GM18517 (cell line): ENCODE data around the gene TCL1B.

Experiments
- ATAC-seq: cut with Tn5 transposase; IDR thresholded peaks from one replicate; pipeline ENCODE4 v1.9.1; 2021; ENCODE audit warnings: mild to moderate bottlenecking, moderate library complexity; ENCODE audit not compliant: unreplicated experiment

TCL1B gene

DNA sequence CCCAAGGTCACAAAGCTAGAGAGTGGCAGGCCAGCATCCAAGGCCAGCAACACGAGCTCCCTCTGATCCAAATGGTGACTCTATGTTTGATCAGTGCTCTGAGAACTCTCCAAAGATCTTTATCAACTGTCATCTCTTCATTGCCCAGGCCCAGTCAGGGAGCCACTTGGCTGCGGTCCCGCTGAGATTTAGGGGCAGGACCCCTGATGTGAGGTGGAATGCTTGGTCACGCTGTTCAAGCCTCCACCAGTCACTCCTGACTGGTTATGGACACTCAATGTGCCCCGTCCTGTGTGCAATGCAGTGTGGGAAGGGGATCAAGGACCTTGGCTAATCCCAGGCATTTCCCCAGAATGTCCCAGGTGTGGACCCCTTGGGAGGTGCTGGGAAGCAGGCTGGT lies 19.8 kb upstream of the TCL1B start:
- ATAC-seq, result no peak

DNA sequence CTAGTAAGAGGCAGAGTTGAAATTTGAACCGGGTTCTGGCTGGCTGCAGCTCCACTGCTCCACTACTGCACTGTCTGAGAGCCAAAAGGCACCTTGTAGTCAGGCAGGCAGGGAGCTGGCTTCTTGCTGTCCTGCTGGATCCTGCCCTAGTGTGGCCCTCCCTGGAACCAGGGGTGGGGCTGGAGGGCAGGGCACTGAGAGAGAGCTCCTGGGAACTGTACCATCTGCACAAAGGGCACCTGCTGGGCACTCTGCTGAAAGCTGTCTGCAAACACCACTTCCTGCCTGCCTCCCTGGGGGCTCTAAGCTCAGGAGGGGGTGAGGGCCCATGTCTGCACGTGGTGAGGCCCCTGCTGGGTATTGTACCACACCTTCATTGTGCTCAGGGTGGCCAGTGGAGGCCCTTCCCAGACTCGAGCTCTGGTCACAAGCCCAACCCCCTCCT lies 19.0 kb upstream of the TCL1B start:
- no peak for ATAC-seq

DNA sequence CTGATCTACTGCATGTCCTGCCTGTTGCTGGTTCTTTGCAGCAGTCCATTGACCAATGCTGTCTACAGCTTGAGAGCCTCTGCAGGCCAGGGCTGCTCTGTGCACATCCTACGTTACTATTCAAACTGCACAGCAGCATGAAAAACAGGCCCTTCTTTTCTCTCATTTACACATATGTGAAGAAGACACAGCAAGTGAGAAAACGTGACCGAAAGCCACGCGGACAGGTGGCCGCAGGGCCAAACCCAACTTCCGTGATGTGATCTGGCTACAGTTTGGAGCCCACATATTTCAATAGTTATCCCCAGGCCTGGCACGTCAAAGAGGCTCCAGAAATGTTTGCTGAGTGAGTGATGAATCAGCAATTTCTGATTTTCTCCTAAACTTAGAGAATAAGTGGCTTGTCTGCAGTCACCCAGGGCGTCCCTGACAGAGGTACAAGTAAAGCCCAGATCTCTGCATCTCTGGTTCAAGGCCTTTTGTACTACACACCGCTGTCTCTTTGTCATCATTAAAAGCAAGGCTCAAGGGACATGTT lies 17.9 kb upstream of the TCL1B start:
- peak; percentile 29 for ATAC-seq

DNA sequence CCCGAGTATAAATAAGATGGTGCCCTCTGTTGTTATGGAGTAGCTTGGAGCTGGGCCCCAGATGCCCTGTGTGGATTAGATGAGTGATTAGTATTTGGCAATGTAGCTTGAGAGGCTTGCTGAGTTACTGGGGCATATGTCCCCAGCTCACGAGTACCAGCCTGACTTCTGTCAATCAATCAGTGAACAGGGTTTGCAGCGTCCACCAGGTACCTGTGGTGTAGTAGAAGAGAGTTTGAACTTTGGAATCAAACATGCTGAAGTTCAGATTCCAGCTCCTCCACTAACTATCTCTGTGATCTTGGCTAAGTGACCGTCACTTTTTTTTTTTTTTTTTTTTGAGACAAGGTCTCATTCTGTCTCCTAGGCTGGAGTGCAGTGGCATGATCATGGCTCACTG lies 11.6 kb upstream of the TCL1B start:
- ATAC-seq, result no peak

DNA sequence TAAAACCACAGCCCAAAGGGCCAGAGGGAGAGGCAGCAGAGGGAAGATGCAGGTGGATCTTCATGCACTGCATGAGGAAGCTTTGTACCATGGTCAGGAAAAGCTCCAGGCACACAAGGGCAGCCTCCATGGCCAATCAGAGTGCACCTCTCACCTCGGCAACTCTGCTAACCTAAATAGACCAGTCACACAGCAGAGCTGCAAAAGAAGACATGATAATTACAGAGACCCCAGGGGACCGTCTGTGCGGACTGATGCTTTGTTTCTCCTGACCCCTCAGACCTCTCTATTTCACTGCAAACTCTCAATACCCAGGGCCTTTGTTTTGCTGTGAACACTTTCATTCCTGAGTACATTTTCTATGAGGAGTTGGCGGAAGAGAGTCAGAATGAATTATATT lies 10.7 kb upstream of the TCL1B start:
- no peak for ATAC-seq

DNA sequence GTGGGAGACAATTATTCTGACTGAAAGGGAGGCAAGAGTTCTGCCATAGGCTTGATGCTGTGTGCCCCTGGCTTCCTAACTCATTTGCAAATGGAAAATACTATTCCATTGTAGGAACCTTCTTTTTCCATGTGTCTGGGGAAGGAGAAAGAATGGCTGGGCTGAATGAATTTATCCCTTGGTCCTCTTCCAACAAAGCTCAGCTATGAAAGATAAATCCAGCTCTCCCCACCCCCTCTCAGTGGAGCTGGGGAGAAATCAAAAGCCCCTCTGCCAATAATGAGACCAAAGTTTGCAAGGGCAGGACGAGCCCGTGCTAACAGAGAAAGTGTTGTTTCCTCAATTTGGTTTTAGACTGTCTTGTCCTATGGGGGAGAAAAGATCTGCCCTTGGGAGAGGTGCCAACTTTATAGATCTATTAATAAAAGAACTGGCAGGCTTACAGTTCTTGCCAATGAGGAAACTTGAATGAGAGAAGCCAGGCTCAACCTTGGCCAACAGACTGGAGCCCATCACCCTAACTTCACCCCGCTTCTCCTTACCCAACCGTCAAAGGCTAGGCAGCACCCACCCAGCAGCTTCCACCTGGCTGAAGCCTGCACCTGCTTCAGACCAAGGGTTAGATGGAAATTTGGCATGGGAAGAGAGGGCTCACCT lies 8.9 kb upstream of the TCL1B start:
- ATAC-seq, result no peak

DNA sequence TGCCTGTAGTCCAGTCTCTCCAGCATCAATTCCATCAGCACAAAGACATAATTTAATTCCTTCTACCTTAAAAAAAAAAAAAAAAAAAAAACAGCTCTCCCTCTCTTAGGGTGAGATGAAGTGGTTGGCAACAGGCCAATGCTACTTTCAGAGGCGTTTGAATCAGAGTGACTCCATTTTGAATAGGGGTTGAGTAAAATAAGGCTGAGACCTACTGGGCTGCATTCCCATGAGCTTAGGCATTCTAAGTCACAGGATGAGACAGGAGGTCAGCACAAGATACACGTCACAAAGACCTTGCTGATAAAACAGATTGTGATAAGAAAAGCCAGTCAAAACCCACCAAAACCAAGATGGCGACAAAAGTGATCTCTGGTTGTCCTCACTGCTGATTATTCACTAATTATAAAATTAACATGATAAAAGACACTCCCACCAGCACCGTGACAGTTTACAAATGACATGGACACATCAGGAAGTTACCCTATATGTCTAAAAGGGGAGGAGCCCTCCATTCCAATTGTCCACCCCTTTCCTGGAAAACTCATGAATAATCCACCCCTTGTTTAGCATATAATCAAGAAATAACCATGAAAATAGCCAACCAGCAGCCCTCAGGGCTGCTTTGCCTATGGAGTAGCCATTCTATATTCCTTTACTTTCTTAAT lies 6.9 kb upstream of the TCL1B start:
- ATAC-seq, result no peak

DNA sequence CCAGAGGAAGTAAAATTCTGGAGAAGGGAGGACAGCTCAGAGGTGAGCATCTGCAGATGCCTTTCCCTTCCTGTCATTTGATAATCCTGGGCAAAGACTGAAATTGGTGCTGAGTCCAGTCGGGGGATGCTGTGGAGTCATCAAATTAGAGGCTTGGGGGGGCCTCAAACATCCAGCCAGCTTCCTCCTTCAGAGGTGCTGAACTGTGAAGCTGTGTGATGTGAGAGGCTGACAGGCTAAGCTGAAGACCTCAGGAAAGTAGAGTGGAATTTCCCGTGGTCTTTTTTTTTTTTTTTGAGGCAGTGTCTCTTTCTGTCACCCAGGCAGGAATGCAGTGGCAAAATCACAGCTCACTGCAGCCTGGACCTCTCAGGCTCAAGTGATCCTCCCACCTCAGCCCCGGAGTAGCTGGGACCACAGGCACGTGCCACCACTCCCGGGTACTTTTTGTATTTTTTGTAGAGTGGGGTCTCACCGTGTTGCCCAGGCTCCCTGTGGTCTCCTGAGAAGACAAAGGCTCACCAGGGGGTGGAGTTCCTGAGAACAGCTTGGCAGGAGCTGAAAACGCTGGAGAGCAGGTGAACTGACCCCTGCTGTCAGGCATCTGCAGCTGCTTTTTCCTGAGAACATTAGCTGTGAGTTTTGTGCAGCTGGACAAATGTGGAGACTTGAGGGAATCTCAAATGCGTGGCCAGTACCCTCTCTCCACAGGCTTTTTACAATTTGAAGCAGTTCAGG lies 6.1 kb upstream of the TCL1B start:
- ATAC-seq, result no peak

DNA sequence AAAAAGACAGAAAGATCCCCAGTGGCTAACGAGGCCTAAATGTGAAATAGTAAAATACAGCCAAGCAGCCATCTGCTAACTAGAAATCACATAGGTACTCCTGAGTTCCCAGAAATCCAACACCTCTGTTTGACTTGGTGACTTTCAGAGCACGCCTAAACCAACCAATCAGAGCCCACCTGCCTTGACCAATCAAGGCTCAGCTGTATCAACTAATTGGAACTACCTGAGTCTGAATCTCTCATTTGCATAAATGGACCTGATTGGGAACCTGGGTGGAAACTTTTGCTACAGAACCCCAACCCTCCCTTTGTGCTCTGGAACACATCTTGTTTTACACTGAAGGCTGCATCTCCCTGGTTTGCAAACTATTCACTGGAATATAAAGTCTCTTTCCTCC lies 5.1 kb upstream of the TCL1B start:
- no peak for ATAC-seq

DNA sequence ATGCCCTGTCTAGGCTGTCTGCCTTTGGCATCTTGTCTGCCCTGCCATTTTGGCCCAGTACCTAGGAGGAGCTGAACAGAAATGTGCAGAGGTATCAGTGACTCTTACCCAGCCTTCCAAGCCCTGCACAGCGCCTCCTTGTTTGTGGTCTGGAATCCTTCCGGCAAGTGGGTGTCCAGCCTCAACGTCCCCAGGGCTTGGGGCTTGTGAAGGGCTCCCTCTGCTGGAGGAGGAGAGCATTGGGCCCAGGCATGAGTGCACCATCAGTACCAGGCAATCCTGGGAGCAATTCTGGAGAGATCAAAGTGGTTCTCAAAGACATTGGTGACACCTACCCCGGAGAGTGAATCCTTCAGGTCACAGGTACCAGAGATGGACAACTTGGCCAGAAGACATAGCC lies 2.4 kb upstream of the TCL1B start:
- no peak for ATAC-seq

DNA sequence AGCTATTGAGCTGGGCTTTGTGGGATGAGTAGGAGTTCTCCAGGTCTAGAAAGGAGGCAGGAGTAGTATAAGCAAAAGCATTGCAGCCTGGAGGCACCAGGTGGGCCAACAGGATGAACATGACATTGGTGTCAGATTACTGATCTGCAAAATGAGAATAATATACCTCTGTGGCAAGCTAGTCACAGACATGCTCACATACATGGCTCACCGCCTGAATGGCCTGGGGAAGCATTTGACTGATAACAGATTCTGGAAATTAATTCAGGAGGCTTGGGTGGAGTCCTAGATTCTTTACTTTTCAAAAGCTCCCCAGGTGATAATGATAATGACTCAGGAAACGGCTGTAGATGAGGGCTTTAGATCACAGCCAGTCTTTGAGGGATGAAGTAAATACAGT lies 709 bp downstream of the TCL1B start:
- ATAC-seq, result no peak

DNA sequence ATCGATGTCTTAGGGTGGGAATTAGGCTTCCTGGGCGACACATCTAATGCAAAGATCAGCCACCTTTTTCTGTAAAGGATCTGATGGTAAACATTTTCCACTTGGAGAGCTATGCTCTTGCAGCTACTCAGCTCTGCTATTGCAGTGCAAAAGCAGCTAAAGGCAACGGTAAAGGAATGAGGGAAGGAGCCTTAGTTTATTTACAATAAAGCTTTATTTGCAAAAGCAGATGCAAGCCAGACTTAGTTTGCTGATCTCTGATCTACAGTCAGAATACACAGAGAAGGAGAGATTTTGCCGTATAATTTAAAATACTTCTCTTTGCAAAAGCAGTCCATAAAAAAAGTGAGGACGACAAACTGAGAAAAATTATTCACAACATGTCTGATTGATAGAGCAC lies 3.2 kb downstream of the TCL1B start:
- ATAC-seq, result no peak

DNA sequence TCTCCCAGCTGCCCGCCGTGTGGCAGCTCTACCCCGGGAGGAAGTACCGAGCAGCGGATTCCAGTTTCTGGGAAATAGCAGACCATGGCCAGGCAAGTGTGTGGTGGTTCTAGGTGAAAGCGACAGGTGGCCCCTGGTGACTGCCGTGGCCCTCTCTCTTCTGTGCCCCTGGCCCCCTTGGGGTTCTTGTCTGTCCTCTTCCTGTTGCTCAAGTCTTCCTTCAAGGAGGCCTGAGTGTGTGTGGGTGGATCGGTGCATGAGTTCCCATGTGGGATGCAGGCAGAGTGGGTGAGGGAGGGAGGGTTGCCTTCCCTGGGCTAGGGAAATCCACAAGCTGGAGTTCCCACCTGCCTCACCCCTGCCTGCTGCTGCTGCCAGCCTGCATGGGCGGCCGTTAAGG lies 4.6 kb downstream of the TCL1B start:
- no peak for ATAC-seq

DNA sequence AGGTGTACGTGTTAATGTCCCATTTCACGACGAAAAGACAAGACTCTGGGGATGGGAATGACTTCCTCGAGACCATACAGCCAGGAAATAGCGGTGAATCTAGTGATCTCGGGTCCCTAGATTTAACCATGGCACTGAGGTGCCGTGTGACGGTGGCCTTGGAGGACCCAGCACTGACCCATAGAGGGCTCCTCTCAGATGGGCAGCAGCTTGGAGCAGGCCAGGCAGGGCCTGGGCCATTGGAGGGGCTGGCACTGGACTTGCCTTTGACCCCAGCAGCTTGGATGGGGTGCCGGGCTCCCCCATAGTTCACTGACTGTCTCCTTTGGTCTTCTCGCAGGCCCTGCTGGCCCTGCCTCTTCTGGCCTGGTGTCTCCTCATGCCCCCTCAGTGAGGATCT lies 5.4 kb downstream of the TCL1B start:
- ATAC-seq, result no peak

DNA sequence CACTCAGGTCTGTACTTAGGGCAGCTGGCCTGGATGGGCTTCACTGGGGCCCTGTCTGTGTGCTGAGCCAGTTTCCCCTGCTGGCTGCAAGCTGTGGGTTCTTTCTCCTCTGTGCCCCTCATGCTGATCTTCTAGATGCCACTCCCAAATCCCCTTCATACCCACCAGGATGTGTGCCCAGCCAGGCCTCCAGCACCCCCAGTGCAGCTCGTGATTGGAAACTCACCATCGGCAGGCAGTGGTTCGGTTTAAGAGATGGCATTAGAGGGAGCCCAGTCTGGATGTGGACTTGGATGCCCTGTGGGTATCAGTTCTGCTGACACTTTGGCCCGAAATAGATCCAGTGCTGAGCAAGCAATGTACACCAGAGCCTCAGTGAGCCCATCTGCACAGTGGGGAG lies 5.9 kb downstream of the TCL1B start:
- ATAC-seq, result no peak

DNA sequence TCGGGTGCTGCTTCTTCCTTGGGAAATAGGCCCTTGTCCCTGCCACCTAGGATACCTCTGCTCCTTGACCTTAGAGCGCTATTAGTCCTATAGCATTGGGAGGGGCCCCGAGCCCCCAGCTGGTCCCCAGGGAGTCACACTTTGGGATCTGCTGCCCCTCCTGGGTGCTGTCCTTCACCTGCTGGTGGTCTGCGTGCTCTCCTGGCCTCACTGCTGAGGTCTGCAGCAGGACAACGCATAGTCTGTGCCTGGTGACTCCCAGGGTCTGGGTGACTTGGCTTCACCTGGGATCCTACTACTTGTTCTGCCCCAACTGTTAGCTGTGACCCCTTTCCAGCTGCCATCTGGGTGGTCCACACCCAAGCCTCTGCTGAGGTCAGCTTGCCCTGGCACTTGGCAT lies 8.8 kb downstream of the TCL1B start:
- no peak for ATAC-seq

DNA sequence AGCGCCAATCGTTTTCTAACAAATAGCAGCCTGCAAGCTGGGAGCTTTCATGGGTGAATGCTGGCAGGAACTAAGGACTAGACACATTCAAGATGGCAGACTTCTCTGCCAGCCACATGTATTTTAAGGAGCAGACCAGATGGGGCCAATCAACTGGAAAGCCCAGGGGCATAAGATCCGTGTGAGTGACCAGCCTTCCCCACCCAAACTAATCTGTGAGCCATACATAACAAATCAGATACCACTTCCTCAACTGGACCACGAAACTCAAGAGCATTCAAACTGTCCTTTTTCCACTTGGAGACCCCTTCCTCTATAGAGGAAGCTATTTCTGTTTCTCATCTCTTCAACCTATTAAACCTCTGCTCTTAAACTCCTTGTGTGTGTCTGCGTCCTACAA lies 9.7 kb downstream of the TCL1B start:
- no peak for ATAC-seq

DNA sequence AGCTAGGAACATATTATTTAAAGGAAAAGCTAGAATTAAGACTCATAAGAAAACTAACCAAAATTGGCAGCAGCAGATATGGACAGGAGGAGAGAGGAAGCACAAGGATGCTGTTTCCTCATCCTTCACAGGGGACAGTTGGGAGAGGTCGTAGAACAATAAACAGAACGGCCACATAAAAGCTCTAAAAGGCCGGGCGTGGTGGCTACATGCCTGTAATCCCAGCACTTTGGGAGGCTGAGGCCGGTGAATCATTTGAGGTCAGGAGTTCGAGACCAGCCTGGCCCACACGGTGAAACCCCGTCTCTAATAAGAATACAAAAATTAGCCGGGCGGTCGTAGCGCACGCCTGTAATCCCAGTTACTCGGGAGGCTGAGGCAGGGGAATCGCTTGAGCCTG lies 10.5 kb downstream of the TCL1B start:
- ATAC-seq, result no peak

DNA sequence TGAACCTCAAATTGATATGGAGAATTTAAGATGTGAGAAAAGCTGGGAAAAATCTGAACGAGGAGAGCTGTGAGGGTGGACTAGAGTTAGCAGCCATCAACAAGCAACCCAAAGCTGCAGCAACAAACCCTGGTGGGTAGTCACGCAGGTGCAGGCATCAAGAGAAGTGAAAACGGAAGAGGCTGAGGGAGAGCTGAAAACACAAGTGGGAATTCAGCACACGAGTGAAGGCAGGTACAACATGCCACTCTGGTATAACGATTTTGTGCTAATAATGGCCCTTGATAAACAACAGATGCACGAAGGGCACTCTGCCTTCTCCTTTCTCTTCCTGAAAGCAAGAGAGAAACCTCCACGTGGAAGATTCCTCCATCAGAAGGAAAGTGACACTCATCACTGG lies 11.5 kb downstream of the TCL1B start:
- ATAC-seq, result peak; percentile 59

DNA sequence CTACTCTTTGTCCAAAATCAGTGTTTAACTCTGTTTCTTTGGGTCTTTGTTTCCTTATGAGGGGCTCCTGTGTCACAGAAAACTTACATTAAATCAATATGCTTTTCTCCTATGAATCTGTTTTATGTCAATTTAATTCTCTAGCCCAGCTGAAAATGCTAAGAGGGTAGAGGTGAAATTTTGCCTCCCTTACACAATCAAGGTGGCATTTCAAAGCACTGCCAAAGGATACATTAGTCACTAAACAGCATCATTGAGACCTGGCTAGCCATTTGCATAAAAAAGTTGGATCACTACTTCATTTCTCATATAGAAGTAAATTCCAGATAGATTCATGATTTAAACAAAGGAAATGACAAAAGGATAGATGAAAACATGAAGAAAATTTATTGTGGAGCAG lies 12.1 kb downstream of the TCL1B start:
- ATAC-seq, result no peak

DNA sequence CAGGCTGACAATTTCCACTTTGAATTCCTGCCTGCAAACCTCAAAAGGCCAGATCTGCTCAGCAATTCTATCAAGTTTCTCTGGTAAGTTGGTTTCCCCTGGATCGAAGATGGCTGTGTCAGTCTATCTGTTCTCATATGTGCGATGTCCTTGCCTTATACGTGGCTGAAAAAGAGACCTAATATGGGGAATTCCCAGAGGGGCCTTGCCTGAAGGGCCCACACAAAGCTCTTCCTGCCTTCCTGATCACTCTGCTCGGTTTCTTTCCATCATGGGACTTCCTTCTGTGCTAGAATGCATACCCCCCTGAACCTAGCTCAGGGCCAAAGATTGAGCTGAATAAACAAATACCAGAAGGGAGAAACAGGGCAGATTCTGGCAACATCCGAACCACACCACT lies 13.2 kb downstream of the TCL1B start:
- ATAC-seq, result peak; percentile 56
